WTC11 (cell line): ENCODE measurements around the gene RTKN. TPM values are rescaled to one million over a fixed set of nuclear protein-coding genes. Genes with fewer than 3 reads are reported as not detected.

Source experiments
- ATAC-seq: fragments of 200-7000 bp; cut with Tn5 transposase; 2 replicates; pipeline ENCODE4 v1.10.0; 2021; ENCODE audit warnings: mild to moderate bottlenecking, moderate library complexity
- CTCF ChIA-PET: fragments of 300-600 bp; sonication (Branson Sonifier 250); formaldehyde crosslinking; loops from one replicate; lab custom pipeline; 2021; ENCODE audit warnings: antibody characterized with exemption; lab: Charles Lee
- POLR2A ChIA-PET: fragments of 350-600 bp; sonication (Branson Sonifier 250); formaldehyde crosslinking; loops from one replicate; lab custom pipeline; 2021; ENCODE audit warnings: antibody characterized with exemption; lab: Charles Lee
- DNase-seq: peaks from one replicate; pipeline ENCODE4 v3.0.0; 2021; ENCODE audit warnings: low spot score
- H3K27ac Mint-ChIP-seq: 2 replicates; pipeline ENCODE4 v1.8.0; 2021; ENCODE audit warnings: mixed read lengths
- H3K27me3 Mint-ChIP-seq: 2 replicates; pipeline ENCODE4 v1.8.0; 2021; ENCODE audit warnings: low read depth, mild to moderate bottlenecking, moderate library complexity, mixed read lengths
- H3K36me3 Mint-ChIP-seq: 2 replicates; pipeline ENCODE4 v1.8.0; 2021; ENCODE audit warnings: mixed read lengths
- H3K4me1 Mint-ChIP-seq: 2 replicates; pipeline ENCODE4 v1.8.0; 2022; ENCODE audit warnings: mixed read lengths
- H3K4me3 Mint-ChIP-seq: 2 replicates; pipeline ENCODE4 v1.8.0; 2021; ENCODE audit warnings: mild to moderate bottlenecking, moderate library complexity, mixed read lengths
- H3K9me3 Mint-ChIP-seq: 2 replicates; pipeline ENCODE4 v1.8.0; 2021; ENCODE audit warnings: mixed read lengths
- CBFB ChIP-seq: sonication (generic); formaldehyde crosslinking; IDR thresholded peaks from 2 replicates; pipeline ENCODE4 v1.8.1; 2022; ENCODE audit warnings: mild to moderate bottlenecking, low read depth, missing genetic modification reagents
- CTCF ChIP-seq: fragments of 200-600 bp; IDR thresholded peaks from 2 replicates; pipeline ENCODE4 v1.8.0; 2022; ENCODE audit warnings: antibody characterized with exemption
- E2F1 ChIP-seq: sonication (generic); formaldehyde crosslinking; IDR thresholded peaks from 2 replicates; pipeline ENCODE4 v1.8.0; 2022; ENCODE audit warnings: mild to moderate bottlenecking, missing genetic modification reagents
- E2F4 ChIP-seq: sonication (generic); formaldehyde crosslinking; IDR thresholded peaks from 2 replicates; pipeline ENCODE4 v1.8.1; 2022; ENCODE audit warnings: low read depth, mild to moderate bottlenecking, moderate library complexity, missing genetic modification reagents, borderline replicate concordance
- E2F5 ChIP-seq: sonication (generic); formaldehyde crosslinking; IDR thresholded peaks from 2 replicates; pipeline ENCODE4 v1.8.1; 2022; ENCODE audit warnings: mild to moderate bottlenecking, moderate library complexity, missing genetic modification reagents
- ELF4 ChIP-seq: sonication (generic); formaldehyde crosslinking; IDR thresholded peaks from 2 replicates; pipeline ENCODE4 v1.8.1; 2022; ENCODE audit warnings: low read depth, mild to moderate bottlenecking, moderate library complexity, missing genetic modification reagents
- ESRRA ChIP-seq: sonication (generic); formaldehyde crosslinking; IDR thresholded peaks from 2 replicates; pipeline ENCODE4 v1.8.1; 2022; ENCODE audit warnings: mild to moderate bottlenecking, missing genetic modification reagents, borderline replicate concordance
- FOXK1 ChIP-seq: sonication (generic); formaldehyde crosslinking; IDR thresholded peaks from 2 replicates; pipeline ENCODE4 v1.8.0; 2022; ENCODE audit warnings: mild to moderate bottlenecking, moderate library complexity, missing genetic modification reagents
- FOXP4 ChIP-seq: sonication (generic); formaldehyde crosslinking; IDR thresholded peaks from 2 replicates; pipeline ENCODE4 v1.8.0; 2022; ENCODE audit warnings: mild to moderate bottlenecking, missing genetic modification reagents
- HMGA2 ChIP-seq: fragments of 250-450 bp; sonication (Bioruptor Pico); IDR thresholded peaks from 2 replicates; pipeline ENCODE4 v1.4.0; 2021; ENCODE audit warnings: mild to moderate bottlenecking, moderate library complexity
- NFE2L1 ChIP-seq: sonication (generic); formaldehyde crosslinking; IDR thresholded peaks from 2 replicates; pipeline ENCODE4 v1.8.1; 2023; ENCODE audit warnings: missing genetic modification reagents
- NR1H2 ChIP-seq: sonication (generic); formaldehyde crosslinking; IDR thresholded peaks from 2 replicates; pipeline ENCODE4 v1.9.0; 2021; ENCODE audit warnings: mild to moderate bottlenecking, moderate library complexity, missing genetic modification reagents
- RORB ChIP-seq: fragments of 250-450 bp; sonication (Bioruptor Pico); IDR thresholded peaks from 2 replicates; pipeline ENCODE4 v1.9.0; 2021; ENCODE audit warnings: mild to moderate bottlenecking
- SMAD3 ChIP-seq: sonication (generic); formaldehyde crosslinking; IDR thresholded peaks from 2 replicates; pipeline ENCODE4 v1.8.0; 2022; ENCODE audit warnings: missing genetic modification reagents, mild to moderate bottlenecking, borderline replicate concordance
- SP1 ChIP-seq: sonication (generic); formaldehyde crosslinking; conservative IDR thresholded peaks from 2 replicates; pipeline ENCODE4 v1.8.1; 2022; ENCODE audit warnings: missing genetic modification reagents
- TCF7 ChIP-seq: sonication (generic); formaldehyde crosslinking; IDR thresholded peaks from 2 replicates; pipeline ENCODE4 v1.8.0; 2022; ENCODE audit warnings: mild to moderate bottlenecking, low read depth, missing genetic modification reagents, moderate library complexity
- TEAD4 ChIP-seq: sonication (generic); formaldehyde crosslinking; IDR thresholded peaks from 2 replicates; pipeline ENCODE4 v1.8.0; 2022; ENCODE audit warnings: mild to moderate bottlenecking, missing genetic modification reagents
- USF1 ChIP-seq: sonication (generic); formaldehyde crosslinking; IDR thresholded peaks from 2 replicates; pipeline ENCODE4 v1.8.0; 2022; ENCODE audit warnings: mild to moderate bottlenecking, missing genetic modification reagents
- ZNF138 ChIP-seq: sonication (generic); formaldehyde crosslinking; conservative IDR thresholded peaks from 2 replicates; pipeline ENCODE4 v1.8.1; 2022; ENCODE audit warnings: mild to moderate bottlenecking, moderate library complexity, missing genetic modification reagents
- ZNF219 ChIP-seq: sonication (generic); formaldehyde crosslinking; IDR thresholded peaks from 2 replicates; pipeline ENCODE4 v1.8.0; 2023; ENCODE audit warnings: missing genetic modification reagents, mild to moderate bottlenecking, borderline replicate concordance
- ZNF396 ChIP-seq: fragments of 250-450 bp; sonication (Bioruptor Pico); IDR thresholded peaks from 2 replicates; pipeline ENCODE4 v1.8.0; 2021; ENCODE audit warnings: mild to moderate bottlenecking, moderate library complexity, borderline replicate concordance
- ZNF416 ChIP-seq: fragments of 250-450 bp; sonication (Bioruptor Pico); IDR thresholded peaks from 2 replicates; pipeline ENCODE4 v1.9.0; 2021; ENCODE audit warnings: mild to moderate bottlenecking, inconsistent platforms
- ZNF423 ChIP-seq: fragments of 250-450 bp; sonication (Bioruptor Pico); IDR thresholded peaks from 2 replicates; pipeline ENCODE4 v2.1.2; 2022; ENCODE audit warnings: mild to moderate bottlenecking, moderate library complexity
- ZNF425 ChIP-seq: fragments of 250-450 bp; sonication (Bioruptor Pico); conservative IDR thresholded peaks from 2 replicates; pipeline ENCODE4 v1.9.0; 2021; ENCODE audit warnings: mild to moderate bottlenecking
- ZNF512 ChIP-seq: sonication (generic); formaldehyde crosslinking; IDR thresholded peaks from 2 replicates; pipeline ENCODE4 v1.8.1; 2022; ENCODE audit warnings: missing genetic modification reagents, borderline replicate concordance
- total RNA-seq: library from RNA; stranded (reverse); gene quantifications from 3 replicates; pipeline ENCODE4 v1.2.3, GENCODE V29; 2021

RTKN gene
- total RNA-seq, 1 experiment from 2014 or later = 80.1 TPM

GRCh38 chr2:74482801-74483674 is 41.3 kb upstream of the RTKN start, which contains the start of the genes CCDC142 and TTC31:
Gene CCDC142, minus strand, starts transcription at chr2:74482998. Its CDS starts 161 bp downstream, at chr2:74482837.
Gene TTC31, plus strand, starts transcription at chr2:74483081. Its CDS starts 15 bp downstream, at chr2:74483096.
- H3K27ac Mint-ChIP-seq = peak within 1 kb of the TSS; percentile 100
- H3K4me1 Mint-ChIP-seq = peaks cover 10% of the 10 kb centered on the region
- peak; percentile 91 for ATAC-seq
- no peaks in the 10 kb centered on the region for H3K9me3 Mint-ChIP-seq
- peak within 1 kb of the TSS; percentile 100 for H3K4me3 Mint-ChIP-seq
- POLR2A ChIA-PET = interaction anchor here (0.6 to 2.2 kb wide), 9 partner anchors 11 to 162 kb away, joined by 3 to 13 read pairs (median 4); partner anchors contain the start of genes C2orf81, DQX1, LBX2 and MRPL53
- H3K36me3 Mint-ChIP-seq = peaks cover 22% of the 10 kb centered on the region
- DNase-seq = peak; percentile 96
- CTCF ChIA-PET = interaction anchor here (0.8 to 4.6 kb wide), 26 partner anchors 10 to 192 kb away, joined by 3 to 43 read pairs (median 6); partner anchors contain the start of genes AUP1, DQX1, HTRA2 and INO80B
- no peaks in the 10 kb centered on the region for H3K27me3 Mint-ChIP-seq
- TF ChIP-seq TEAD4 (CRISPR knock-in tag) = peak; percentile 33; the same call in 1 of the 2 replicates
- TF ChIP-seq SP1 = peak; percentile 85
- TF ChIP-seq RORB (CRISPR knock-in tag) = no peak
- peak; percentile 63; the same call in 1 of the 2 replicates for TF ChIP-seq USF1
- 0 out of 2 replicates have a peak, but pooled peaks have one; percentile 61 for TF ChIP-seq NFE2L1
- no peak for TF ChIP-seq HMGA2 (CRISPR knock-in tag)
- TF ChIP-seq FOXK1 (CRISPR knock-in tag) = peak; percentile 77
- no peak for TF ChIP-seq E2F1 (CRISPR knock-in tag)
- peak; percentile 13; the same call in 1 of the 2 replicates for TF ChIP-seq SMAD3 (CRISPR knock-in tag)
- no peak for TF ChIP-seq ZNF423 (CRISPR knock-in tag)
- no peak for TF ChIP-seq CBFB (CRISPR knock-in tag)
- TF ChIP-seq CTCF = peak; percentile 68
- TF ChIP-seq ZNF512 (CRISPR knock-in tag) = no peak
- no peak for TF ChIP-seq ZNF416 (CRISPR knock-in tag)
- no peak; the same call in 1 of the 2 replicates for TF ChIP-seq TCF7 (CRISPR knock-in tag)
- peak; percentile 7; the same call in 1 of the 2 replicates for TF ChIP-seq FOXP4 (CRISPR knock-in tag)
- no peak for TF ChIP-seq NR1H2 (CRISPR knock-in tag)
- TF ChIP-seq E2F5 = peak; percentile 32
- no peak for TF ChIP-seq ZNF396
- no peak; the same call in 1 of the 2 replicates for TF ChIP-seq ESRRA (CRISPR knock-in tag)
- no peak for TF ChIP-seq ZNF219
- TF ChIP-seq E2F4 = no peak; the same call in 1 of the 2 replicates
- TF ChIP-seq ZNF425 (CRISPR knock-in tag) = no peak
- no peak for TF ChIP-seq ZNF138 (CRISPR knock-in tag)
- TF ChIP-seq ELF4 = no peak
